Measurements from ENCODE around the gene ALS2.
"Not testable (repeated sequence)": the region's sequence is repeated elsewhere in the genome, so short reads cannot be mapped to it uniquely, and the experiment has no call there.

DNA sequence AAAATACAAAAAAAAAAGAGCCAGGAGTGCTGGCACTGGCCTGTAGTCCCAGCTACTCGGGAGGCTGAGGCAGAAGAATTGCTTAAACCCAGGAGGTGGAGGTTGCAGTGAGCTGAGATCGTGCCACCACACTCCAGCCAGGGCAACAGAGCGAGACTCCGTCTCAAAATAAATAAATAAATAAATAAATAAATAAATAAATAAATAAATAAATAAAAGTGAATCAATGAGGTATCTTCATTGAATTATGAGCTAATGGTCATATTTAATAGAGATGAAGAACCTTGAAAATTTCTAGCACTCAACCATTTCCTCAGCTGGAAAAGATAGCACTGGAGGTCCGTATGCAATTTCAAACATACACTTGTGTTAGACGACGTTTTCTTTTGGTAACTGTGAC, 16.3 kb downstream of the ALS2 start:
- TF ChIP-seq, protein P1, sequence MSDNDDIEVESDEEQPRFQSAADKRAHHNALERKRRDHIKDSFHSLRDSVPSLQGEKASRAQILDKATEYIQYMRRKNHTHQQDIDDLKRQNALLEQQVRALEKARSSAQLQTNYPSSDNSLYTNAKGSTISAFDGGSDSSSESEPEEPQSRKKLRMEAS (IDR thresholded peaks at IDR 0.05), result not testable (repeated sequence)
- TF ChIP-seq EZH2 (IDR thresholded peaks at IDR 0.05; ENCODE audit: low read depth, low read length, severe bottlenecking); CREB1 (IDR thresholded peaks at IDR 0.05); EGR1 (IDR thresholded peaks at IDR 0.05; ENCODE audit: borderline replicate concordance, low read depth, low read length); CBX8 (IDR thresholded peaks at IDR 0.05; ENCODE audit: borderline replicate concordance, low read depth, low read length); POLR2AphosphoS5 (IDR thresholded peaks at IDR 0.05; ENCODE audit: low read depth, low read length); RXRA (IDR thresholded peaks at IDR 0.05; ENCODE audit: insufficient read depth, low read depth, low read length): not testable (repeated sequence)
- TF ChIP-seq, protein P2, sequence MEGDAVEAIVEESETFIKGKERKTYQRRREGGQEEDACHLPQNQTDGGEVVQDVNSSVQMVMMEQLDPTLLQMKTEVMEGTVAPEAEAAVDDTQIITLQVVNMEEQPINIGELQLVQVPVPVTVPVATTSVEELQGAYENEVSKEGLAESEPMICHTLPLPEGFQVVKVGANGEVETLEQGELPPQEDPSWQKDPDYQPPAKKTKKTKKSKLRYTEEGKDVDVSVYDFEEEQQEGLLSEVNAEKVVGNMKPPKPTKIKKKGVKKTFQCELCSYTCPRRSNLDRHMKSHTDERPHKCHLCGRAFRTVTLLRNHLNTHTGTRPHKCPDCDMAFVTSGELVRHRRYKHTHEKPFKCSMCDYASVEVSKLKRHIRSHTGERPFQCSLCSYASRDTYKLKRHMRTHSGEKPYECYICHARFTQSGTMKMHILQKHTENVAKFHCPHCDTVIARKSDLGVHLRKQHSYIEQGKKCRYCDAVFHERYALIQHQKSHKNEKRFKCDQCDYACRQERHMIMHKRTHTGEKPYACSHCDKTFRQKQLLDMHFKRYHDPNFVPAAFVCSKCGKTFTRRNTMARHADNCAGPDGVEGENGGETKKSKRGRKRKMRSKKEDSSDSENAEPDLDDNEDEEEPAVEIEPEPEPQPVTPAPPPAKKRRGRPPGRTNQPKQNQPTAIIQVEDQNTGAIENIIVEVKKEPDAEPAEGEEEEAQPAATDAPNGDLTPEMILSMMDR (IDR thresholded peaks at IDR 0.05; ENCODE audit: control extremely low read depth in 1 of 3, insufficient read depth in 1 of 3, low read depth in 1 of 3, low read length in 3 of 3), result not testable (repeated sequence)

Data from H1 (cell line).